GM21360 (cell line): Measurements from ENCODE around the gene COL15A1.
A peak's percentile ranks its signal among the peaks of the same experiment; 100 is the strongest.

Experiments
- ATAC-seq: cut with Tn5 transposase; IDR thresholded peaks from one replicate; pipeline ENCODE4 v1.9.1; 2021; ENCODE audit warnings: mild to moderate bottlenecking, moderate library complexity; ENCODE audit not compliant: unreplicated experiment

COL15A1 gene

GRCh38 chr9:98992107-98992884 is 48.6 kb downstream of the COL15A1 start:
- no peak for ATAC-seq

DNA sequence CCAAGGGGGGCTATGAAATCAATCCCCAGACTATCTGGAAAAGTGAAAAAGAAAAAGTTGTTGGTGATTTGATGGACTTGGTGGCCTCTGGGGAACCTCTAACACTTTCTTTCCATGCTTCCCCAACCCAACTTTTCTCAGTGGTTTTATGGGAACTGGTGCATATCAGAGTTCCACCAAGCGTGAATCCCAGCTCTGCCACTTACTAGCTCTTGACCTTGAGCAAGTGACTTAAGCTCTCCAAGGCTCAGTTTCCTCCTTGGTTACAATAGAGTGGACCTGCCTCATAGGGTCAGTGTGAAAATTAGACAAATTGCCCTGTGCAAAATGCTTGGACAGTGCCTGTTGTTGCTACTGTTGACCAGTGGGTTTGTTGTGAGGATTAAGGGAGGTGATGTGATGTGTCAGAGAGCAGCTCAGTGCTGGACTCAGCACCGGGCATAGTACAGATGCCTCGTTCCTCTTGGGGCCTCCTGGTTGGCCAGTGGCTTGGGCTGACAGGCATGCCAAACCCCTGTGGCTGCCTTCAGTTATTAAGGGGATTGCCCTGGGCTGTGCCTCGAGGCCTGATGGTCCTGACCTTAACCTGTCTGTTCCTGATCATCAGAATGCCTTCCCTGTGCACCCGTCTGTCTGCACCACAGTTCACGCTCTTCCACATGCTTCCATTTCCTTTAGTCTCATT is 49.3 kb downstream of the COL15A1 start:
- peak; percentile 33 for ATAC-seq

- ATAC-seq, result peak; percentile 84
Measured at GRCh38 chr9:98993570-98993945, 49.9 kb downstream of the COL15A1 start.

- ATAC-seq, result no peak
Measured at GRCh38 chr9:98994172-98995058, 50.7 kb downstream of the COL15A1 start.

GRCh38 chr9:98995059-98995671 is 51.5 kb downstream of the COL15A1 start:
- ATAC-seq, result no peak

DNA sequence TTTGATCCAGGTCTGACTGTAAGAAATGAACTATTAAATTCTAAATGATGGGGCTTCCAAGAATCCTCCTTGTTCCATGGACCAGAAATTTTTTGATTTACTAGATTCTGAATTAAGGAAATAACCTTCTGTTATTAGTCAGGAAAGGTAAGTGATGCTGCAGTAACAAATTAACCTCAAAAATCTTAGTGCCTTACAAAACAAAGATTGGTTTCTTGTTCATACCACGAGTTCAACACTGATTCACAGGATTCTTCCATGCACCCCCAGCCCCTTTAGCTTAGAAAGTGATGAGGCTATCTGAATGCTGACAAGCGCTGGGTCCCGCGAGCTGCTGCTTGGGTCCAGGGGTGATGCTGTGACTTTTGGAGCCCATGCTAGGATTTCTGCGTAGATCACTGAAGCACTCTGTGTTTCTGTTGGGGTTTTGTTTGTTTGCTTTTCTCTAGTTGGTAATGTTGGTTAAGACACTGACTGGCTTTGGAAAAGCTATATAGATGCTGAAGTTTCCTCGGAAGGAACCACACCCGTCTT is 52.3 kb downstream of the COL15A1 start:
- ATAC-seq, result no peak

DNA sequence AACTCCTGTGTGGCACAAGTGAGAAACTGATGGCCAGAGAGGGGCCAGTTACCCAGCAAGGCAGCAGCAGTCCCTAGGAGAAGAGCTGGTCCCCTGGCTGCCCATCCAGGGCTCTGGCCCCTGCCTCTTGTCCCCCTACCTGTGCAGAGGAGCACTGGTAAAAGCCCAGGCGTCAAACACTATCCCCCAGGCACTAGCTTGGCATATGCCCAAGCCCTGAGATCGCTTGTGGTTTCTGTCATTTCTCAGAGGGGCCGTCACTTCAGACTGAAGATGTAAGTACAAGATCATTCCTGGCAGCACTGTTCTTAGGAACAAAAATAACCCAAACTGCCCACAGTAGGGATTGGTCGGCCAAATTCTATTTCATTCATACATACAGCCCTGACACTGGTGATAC is 53.9 kb downstream of the COL15A1 start:
- ATAC-seq, result no peak

GRCh38 chr9:98998441-98999151 is 54.9 kb downstream of the COL15A1 start:
- no peak for ATAC-seq

DNA sequence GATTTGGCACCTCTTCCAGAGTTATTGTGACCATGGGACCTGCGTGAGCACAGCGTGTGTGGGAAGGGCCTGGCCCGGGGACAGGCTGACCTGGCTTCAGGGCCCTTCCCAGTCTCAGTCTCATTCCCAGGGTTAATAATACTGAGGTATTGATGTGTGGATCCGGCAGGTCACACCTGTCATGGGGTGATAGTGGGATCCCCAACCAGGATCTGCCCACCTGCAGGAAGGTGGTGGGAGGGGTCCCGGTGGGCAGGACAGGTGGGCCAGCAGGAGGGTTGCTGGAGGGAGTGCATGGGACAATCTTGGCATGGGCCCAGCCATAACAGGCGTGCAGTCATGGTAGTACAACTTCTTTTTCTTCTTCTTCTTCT is 55.4 kb downstream of the COL15A1 start:
- ATAC-seq, result no peak

- ATAC-seq, result no peak
Measured at GRCh38 chr9:99000476-99001395, 57.0 kb downstream of the COL15A1 start.

DNA sequence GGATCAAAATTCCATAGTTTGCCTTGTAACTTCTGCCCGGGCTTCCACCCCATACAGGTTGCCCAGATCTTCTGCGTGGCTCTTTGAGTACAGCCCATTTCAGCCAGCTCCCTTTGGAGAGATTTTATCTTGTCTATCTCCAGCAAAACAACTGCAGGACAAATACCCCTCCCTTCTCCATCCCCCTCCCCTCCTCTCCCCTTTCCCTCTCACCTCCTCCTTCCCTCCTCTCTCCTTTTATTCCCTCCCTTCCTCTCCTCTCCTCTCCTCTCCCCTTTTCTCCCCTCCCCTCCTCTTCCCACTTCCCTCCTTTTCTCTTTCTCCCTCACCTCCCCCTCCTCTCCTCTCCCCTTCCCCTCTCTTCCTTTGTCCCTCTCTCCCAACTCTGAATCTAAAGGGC is 58.2 kb downstream of the COL15A1 start:
- ATAC-seq, result no peak

DNA sequence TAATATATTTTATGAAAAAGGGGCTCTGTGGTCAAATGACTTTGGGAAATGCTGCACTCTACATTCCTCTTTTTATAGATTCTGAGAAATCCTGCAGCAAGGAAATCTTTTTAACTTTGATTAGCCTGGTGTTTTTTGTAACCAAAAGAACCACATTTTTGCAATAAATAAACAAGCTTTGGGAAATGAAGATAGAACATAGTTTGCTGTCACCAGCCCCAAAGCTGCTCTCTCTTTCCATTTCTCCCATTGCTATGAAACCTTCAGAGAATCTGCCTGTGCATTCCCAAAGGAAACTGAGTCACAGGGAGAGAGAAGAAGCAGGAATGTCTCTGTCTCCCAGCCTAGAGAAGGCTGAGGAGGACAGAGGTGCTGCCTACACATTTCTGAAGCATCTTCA is 59.0 kb downstream of the COL15A1 start:
- no peak for ATAC-seq

- no peak for ATAC-seq
Measured at GRCh38 chr9:99003308-99003707, 59.6 kb downstream of the COL15A1 start.

- no peak for ATAC-seq
Measured at GRCh38 chr9:99004115-99004514, 60.4 kb downstream of the COL15A1 start.

- no peak for ATAC-seq
Measured at GRCh38 chr9:99004717-99005460, 61.2 kb downstream of the COL15A1 start.

GRCh38 chr9:99005651-99006050 is 61.9 kb downstream of the COL15A1 start:
- ATAC-seq, result no peak

GRCh38 chr9:99006511-99006910 is 62.8 kb downstream of the COL15A1 start:
- no peak for ATAC-seq

GRCh38 chr9:99006979-99007378 is 63.3 kb downstream of the COL15A1 start:
- ATAC-seq, result no peak
